UCSD-AML1 (cell line): ENCODE measurements around the gene DLG4.

Source experiments
- DNase-seq: peaks from one replicate; lab custom pipeline; 2025; ENCODE audit not compliant: unreplicated experiment; lab: John Stamatoyannopoulos, UW

DLG4 gene

DNA sequence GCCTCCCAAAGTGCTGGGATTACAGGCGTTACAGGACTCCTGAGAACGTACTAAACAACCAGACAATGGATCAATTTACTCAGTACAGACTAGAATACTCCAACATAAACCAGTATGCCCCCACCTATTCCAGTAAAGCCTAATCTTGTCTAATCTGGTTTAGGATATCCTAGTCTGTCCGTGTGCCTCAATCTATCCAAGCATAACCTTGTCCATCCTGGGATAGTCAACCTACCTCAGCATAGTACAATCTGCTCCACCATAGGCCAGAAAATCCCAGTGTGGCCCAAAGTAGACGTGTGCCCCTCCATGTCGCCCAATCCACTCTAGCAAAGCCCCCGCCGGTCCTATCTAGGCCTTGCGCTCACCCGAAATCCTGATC, 14.1 kb upstream of the DLG4 start:
- DNase-seq = no peak

DNA sequence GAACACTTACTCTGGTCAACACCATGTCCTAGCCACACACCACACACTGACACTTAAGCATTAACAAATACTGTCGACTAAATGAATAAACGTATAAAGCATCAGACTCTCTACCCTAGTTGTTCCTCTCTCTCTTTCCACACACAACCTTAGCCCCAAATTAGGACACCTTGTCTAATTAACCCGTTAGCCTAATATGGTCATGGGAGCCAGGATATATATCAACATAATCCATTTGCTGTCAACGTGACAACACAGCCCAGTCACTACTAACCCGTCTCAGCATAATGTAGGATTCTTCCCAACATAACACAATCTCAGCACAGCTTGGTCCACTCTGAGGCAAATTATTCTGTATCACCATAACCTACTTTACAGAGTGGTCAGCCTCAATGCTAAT, 12.5 kb upstream of the DLG4 start:
- no peak for DNase-seq

DNA sequence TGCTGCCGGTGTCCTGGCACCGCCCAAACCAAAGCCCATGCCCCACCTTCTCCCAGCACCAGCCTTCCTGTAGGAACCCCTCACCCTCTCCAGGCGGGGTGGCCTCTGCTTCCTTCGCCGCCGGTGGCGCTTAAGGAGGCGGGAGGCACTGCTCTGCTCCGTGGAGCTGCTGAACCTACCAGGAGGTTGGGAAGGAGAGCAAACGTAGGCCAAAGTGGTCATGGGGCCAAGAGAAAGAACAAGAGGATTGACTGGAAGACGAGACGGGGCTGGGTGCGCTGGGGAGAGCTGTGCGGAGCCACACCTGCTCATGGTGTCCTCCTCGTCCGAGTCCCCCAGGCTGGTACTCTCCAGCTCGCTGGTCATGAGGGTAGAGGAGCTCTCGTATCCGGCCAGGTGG, 9.9 kb upstream of the DLG4 start:
- DNase-seq = no peak

DNA sequence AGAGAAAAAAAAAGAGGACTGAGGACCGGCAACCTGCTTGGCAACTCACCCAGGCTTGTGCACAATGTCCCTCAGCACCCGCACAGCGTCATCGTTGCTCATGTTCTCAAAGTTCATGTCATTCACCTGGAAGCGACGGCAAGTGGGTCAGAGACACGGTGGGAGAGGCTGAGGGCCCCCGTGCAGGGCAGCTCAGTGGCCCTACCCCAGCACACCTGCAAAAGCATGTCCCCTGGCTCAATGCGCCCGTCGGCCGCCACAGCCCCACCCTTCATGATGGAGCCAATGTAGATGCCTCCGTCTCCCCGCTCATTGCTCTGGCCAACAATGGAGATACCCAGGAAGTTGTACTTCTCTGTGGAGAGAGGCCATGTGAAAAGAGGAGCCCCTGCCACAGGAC, 9.3 kb upstream of the DLG4 start:
- no peak for DNase-seq

DNA sequence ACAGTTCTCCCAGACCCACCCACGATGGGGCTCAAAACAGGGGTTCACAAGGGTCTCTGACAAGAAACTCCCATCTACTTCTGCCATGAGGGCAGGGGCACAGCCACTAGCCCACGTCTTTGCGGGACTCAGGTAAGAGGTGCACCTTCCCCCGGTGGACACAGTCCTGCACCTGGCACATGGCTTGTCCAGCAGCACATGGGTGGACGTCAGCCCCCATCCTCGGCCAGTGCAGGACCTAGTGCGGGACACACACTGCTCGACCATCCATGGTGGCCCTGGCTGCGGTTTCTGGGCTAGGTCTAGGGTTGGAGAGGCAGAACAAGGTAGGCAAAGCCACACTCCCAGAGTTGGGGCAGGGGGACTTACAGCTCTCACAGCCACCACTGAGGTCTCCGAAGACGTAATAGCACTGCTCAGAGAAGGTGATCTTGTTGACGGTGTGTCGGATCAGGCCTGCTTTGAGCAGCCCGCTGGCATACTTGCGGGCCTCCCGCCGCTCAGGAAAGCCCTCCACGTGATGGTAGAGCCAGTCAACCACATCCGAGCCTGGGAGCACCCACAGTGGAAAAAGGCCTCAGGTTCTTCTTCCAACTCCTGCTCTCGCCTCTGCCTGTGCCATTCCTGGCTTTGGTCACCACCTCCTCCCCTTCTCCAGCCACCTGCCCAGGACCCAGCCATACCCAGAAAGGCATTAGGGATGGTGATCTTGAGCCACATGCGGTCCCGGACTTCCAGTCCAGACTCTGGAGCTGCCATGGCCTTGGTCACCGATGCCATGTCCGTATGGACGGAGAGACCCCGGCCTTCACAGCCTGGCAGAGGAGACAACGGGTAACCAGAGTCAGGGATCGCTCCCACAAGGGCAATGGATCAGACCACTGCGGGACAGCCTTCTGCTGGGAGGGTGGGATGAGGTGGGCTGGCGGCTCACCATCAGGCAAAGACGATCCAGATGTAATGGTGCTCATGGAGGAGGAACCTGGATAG, 7.4 kb upstream of the DLG4 start:
- DNase-seq = no peak

DNA sequence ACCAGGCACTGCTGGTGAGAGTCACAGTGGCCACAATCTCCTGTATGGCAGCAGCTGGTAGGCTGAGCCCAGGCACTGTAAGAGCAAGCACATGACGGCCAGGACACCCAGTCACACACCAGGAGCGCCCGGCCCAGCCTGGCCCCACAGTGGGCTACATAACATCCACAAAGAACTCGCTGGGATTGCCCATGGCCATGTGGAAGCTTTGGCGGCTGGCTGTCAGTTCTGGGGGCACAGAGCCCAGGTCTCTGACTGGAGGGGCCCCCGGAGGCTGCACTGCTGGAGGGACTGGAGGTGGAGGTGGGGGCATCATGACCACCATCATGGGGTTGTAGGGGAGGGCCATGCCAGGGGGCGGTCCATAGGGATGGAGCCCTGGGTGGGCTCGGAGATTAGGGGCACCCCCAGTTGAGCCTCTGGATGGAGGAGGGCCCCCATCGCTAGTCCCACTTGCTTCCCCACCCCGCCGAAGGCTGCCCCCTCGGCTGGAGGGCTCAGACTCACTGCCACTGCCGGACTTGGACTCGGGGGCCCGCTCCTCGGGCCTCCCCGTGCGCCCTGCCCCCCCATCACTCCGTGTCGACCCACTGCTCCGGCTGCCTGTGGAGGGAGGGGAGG, 6.2 kb upstream of the DLG4 start:
- DNase-seq = no peak

DNA sequence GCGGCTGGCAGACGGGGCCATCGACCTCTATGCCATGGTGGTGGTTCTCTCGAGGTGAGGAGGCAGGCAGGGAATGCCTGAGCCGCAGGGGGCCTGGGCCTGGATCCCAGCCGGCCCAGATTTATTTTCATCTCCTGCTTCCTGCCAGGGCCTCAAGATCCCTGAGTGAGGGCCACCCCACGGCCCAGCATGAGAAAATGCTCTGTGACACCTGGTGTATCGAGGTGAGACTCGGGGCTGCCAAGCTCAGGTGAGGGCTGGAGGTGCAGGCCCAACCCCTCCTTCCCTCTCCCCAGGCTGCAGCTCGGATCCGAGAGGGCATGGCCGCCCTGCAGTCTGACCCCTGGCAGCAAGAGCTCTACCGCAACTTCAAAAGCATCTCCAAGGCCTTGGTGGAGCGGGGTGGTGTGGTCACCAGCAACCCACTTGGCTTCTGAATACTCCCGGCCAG, 5.0 kb upstream of the DLG4 start:
- DNase-seq = no peak

DNA sequence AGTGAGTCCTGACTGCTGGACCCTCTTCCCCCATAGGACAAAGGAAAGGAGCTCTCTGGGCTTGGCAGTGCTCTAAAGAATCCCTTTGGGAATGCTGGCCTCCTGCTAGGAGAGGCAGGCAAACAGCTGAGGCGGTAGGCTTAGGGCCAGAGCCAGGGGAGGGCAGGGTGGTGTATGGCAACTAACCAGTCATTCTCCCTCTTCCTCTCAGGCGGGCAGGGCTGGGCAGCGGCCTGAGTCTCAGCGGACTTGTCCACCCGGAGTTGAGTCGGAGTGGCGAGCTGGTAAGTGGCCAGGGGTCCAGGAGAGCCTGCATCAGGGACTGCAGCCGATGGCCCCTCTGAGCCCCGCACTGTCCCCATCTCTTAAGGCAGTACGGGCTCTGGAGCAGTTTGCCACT, 4.5 kb upstream of the DLG4 start:
- no peak for DNase-seq

DNA sequence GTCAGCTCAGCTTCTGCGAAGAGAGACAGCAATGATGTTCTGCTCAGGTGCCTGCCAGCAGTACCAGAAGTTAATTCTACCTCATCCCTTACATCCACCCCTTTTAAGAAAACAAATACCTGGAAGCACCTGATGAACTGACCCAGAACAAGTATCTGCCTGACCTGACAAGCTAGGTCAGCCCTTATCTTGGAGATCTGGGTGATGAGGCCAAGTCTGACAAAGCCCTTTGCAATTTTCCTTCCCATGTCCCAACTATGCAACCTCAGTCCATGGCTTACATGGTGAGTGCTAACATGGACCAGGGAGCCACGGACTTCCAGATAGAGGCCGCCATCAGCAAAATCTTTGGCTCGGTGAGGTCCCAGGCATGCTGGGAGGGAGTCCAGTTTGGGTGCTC, 3.7 kb upstream of the DLG4 start:
- no peak for DNase-seq

DNA sequence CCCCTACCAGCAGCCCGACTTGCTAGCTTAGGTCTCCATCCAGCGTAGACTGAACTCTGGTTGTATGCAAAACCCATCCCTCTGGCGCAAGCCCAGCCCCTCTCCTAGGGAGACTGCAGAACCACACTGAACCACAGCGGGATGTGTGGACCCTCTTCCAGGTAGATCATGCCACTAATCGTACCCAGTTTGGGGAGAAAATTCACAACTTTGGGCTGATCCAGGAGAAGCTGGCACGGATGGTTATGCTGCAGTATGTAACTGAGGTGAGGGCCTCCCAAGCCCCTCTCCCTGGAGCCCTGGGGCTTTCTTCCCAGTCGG, 3.3 kb upstream of the DLG4 start:
- DNase-seq = no peak

DNA sequence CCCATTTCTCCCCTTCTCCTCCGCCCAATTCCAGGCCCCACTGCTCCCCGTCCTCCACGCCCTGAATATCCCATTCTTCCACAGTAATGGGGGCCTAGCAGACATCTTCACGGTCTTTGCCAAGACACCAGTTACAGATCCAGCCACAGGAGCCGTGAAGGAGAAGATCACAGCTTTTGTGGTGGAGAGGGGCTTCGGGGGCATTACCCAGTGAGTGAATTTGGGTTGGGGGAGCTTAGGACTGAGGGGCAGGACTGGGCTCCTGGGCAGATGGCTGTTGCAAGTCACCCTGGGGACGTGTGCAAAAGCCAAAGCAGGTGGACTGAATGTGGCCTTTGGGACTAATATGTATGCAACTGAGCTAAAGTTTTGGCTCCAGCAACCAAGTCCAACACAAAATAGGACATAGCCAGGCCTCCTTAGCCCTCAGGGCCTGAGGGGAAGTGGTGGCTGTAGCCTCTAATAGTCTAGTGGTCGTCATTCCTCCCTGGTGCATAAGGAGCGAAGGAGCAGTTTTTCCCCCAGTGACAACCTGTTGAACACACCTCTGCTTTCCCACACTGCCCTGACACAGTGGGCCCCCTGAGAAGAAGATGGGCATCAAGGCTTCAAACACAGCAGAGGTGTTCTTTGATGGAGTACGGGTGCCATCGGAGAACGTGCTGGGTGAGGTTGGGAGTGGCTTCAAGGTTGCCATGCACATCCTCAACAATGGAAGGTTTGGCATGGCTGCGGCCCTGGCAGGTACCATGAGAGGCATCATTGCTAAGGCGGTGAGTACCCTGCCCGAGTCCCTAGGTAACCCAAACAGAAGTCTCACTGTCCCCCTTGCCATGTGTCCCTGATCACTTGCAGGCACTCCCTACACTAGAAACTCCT, 2.7 kb upstream of the DLG4 start:
- no peak for DNase-seq

DNA sequence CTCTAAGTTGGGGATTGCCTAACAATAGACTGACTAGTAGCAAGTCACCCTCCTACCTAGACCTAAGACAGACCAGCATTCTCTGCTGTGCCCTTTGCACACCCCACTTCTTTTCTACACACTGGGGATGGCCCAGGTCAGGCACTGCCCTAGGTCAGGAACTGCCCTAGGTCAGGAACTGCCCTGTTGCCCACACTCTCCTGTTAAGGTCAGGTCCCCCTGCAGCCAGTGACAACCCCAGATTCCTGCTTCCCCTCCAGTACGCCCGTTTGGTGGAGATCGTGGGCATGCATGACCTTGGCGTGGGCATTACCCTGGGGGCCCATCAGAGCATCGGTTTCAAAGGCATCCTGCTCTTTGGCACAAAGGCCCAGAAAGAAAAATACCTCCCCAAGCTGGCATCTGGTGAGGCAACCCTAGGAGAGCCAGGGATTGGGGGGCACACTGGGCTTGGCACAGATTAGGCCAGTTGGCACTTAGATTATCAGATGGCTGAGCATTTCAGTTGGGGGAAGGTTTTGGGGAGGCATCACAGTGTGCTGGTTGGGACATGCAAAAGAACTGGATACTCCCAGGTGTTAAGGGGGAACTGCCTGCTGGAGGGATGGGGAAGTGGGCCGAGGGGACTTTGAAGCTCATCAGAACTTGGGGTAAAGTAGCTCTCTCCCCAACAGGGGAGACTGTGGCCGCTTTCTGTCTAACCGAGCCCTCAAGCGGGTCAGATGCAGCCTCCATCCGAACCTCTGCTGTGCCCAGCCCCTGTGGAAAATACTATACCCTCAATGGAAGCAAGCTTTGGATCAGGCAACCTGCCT, 1.8 kb upstream of the DLG4 start:
- DNase-seq = no peak

DNA sequence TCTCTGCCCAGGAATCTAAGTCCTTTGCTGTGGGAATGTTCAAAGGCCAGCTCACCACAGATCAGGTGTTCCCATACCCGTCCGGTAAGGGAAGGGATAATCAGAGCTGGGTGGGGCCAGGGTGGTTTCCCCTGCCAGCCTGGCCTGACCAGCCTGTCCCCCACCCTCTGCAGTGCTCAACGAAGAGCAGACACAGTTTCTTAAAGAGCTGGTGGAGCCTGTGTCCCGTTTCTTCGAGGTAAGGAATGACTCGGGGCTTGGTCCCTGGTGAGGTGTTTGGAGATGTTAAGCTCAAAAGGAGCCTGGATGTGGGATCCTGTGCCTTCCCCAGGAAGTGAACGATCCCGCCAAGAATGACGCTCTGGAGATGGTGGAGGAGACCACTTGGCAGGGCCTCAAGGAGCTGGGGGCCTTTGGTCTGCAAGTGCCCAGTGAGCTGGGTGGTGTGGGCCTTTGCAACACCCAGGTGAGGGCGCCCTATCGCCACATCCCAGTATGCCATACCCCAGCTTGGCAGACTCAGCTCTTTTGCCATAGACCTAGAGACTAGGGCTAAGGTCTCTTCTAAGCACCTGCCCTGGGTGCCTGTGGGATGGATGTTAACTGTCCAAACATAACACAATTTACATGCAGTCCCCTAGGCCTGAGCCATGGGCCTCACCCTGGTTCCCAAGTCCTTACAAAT, 1.1 kb upstream of the DLG4 start:
- DNase-seq = peak; percentile 70

DNA sequence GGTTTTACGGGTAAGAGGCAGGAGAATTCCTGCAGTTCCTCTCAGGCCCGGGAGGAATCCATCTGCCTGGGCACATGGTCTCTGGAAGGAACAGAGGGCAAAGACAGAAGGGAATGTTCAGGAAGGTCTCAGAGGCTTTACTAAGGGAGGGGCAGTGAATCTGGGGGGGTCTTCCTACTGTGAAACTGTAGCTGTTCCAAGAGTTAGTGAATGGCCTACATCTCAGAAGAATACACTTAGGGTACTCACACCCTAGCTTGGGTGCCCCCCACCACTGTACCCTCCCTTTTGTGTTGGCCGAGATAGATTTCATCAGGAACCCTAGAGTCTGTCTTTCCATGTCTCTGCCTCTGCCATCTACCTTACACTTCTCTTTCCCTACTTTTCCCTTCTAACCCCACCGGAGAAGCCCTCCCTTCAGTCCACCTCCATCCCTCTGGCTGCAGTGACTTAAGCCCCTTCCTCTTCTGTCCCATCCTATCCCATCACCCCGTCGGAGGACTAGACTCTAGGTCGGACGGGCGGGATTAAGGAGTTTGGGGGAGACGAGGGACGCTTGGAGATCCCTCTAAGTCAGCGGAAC, 316 bp downstream of the DLG4 start:
- no peak for DNase-seq

DNA sequence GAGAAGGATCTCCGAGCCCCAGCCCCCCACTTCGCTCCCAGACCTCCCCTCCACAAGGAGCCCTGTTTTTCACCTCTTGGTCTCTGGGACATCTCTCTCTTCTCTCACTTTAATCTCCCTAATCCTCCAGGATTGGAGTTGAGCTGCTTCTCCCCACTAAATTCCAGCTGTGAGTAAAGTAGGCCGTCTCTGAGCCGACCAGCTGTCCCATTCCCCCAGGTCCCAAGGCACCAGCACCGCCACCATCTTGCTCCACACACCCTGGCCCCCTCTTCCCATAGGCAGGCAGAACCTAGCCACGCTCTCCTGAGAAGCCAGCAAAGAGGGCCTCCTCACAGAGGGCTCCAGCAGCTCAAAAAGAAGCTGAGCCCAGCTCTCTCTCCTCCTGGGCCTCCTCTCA, 878 bp downstream of the DLG4 start:
- DNase-seq = no peak

DNA sequence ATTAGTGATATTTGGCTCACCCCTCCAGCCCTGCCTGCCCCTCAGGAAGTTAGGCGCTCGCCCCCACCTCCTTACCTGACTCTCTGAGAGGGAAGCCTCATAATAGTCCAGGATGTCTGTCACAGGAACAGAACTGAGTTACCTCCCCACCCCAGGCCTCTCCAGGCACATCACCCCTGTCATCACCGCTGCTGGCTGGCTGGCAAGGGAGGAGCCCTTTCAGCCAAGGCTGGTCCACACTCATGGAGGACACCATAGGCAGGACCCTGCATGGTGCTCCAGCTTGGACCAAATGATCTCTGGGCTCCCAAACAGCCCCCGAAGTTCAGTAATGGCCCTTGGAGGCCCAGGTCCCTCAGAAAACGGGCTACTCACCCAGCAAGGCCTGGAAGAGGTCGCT, 1.5 kb downstream of the DLG4 start:
- DNase-seq = no peak

DNA sequence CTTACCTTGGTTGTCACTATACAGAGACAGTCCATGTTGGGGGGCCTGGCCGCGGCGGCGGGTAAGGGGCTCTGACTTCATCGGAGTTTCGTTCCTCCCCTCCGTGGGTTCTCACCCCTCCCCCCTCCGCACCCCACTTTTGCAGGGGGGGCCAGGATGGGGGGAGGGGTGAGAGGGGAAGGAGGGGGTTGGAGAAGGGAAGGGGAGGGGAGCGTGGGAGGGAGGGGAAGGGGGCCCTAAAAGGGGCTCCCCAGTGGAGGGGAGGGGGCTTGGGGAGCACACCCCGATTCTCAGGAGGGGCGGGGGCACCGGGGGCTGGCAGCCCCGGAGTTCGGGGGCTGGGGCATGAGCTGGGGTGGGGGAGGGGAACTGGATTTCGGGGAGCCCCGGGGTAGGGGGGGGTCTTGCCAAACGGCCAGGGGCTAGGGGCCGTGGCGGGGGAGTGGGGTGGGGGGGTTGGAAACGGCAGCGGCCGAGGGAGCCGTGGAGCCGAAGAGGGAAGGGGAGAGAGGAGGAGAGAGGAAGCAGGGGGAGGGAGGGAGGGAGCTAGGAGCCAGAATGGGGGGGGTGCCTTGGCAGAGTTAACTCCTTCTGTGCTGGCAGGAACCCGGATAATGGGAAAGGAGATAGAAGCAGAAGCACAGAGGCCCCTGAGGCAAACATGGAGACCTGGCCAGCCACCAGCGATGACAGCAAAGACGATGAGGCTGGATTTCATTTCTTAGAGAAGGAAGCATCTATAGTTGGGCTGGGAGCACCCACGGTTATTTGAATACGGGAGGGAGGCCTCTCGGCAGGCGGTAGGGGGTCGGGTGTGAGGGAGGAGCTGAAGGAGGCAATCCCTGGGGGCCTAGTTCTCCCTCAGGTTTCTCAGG, 2.3 kb downstream of the DLG4 start:
- DNase-seq = peak; percentile 65

DNA sequence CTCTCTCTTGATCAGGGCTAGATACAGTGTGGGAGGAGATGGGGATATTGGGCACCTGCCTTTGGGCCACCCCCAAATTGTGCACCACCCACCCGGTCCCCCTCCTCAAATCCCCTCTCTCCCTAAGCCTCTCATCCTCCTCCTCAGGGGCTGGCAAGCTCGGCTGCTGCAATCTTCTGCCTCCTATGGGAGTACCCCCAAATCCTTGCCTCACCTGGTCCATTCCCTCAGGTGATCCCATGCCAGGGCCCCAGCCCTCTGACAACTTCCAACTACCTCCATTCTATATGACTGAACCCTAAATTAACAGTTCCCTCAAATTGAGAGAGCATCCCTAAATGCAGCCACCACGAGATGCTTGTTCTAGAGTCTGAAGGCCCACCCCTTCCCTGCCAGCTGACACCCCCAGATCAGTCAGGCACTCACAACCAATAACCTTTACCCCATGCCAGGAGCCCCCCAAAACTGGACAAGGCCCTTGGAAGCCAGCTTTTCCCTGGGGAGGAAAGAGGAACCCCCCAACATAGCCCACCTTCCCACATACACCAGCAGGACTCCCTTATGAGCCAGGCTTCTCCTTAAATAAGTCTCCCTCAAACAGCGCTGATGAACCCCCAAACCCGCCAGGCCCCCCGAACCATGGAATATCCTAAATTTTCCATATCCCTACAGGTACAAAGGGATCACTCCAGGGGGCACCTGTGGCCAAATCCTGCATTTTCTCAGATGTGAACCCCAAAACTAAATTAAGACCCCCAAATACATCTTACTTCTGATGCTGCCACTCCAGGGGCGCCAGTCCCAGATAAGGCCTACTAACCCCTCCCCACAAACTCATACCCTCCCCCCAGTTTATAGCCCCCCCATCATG, 3.2 kb downstream of the DLG4 start:
- no peak for DNase-seq
